HG03571 (cell line): Measurements from ENCODE around the gene GNAS.

Experiments
- ATAC-seq: cut with Tn5 transposase; IDR thresholded peaks from one replicate; pipeline ENCODE4 v1.9.1; 2021; ENCODE audit not compliant: unreplicated experiment

The GNAS gene

DNA sequence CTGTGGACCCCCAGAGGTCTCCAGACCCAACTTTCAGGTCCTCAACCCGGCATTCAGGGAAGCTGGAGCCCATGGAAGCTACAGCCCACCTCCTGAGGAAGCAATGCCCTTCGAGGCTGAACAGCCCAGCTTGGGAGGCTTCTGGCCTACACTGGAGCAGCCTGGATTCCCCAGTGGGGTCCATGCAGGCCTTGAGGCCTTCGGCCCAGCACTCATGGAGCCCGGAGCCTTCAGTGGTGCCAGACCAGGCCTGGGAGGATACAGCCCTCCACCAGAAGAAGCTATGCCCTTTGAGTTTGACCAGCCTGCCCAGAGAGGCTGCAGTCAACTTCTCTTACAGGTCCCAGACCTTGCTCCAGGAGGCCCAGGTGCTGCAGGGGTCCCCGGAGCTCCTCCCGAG is 950 bp downstream of the GNAS start:
- no peak for ATAC-seq

DNA sequence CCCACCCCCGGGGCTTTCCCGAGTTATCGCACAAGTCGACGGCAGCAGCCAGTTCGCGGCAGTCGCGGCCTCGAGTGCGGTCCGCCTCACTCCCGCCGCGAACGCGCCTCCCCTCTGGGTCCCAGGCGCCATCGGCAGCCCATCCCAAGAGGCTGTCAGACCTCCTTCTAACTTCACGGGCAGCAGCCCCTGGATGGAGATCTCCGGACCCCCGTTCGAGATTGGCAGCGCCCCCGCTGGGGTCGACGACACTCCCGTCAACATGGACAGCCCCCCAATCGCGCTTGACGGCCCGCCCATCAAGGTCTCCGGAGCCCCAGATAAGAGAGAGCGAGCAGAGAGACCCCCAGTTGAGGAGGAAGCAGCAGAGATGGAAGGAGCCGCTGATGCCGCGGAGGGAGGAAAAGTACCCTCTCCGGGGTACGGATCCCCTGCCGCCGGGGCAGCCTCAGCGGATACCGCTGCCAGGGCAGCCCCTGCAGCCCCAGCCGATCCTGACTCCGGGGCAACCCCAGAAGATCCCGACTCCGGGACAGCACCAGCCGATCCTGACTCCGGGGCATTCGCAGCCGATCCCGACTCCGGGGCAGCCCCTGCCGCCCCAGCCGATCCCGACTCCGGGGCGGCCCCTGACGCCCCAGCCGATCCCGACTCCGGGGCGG is 1.6 kb downstream of the GNAS start:
- no peak for ATAC-seq

DNA sequence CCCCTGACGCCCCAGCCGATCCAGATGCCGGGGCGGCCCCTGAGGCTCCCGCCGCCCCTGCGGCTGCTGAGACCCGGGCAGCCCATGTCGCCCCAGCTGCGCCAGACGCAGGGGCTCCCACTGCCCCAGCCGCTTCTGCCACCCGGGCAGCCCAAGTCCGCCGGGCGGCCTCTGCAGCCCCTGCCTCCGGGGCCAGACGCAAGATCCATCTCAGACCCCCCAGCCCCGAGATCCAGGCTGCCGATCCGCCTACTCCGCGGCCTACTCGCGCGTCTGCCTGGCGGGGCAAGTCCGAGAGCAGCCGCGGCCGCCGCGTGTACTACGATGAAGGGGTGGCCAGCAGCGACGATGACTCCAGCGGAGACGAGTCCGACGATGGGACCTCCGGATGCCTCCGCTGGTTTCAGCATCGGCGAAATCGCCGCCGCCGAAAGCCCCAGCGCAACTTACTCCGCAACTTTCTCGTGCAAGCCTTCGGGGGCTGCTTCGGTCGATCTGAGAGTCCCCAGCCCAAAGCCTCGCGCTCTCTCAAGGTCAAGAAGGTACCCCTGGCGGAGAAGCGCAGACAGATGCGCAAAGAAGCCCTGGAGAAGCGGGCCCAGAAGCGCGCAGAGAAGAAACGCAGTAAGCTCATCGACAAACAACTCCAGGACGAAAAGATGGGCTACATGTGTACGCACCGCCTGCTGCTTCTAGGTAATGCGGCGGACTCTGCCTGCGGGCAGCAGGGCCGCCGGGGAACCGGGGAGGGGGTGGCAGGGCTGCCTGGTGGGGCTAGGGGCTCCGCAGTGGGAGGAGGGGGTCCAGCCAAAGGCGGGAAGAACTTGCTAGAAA is 2.3 kb downstream of the GNAS start:
- no peak for ATAC-seq

DNA sequence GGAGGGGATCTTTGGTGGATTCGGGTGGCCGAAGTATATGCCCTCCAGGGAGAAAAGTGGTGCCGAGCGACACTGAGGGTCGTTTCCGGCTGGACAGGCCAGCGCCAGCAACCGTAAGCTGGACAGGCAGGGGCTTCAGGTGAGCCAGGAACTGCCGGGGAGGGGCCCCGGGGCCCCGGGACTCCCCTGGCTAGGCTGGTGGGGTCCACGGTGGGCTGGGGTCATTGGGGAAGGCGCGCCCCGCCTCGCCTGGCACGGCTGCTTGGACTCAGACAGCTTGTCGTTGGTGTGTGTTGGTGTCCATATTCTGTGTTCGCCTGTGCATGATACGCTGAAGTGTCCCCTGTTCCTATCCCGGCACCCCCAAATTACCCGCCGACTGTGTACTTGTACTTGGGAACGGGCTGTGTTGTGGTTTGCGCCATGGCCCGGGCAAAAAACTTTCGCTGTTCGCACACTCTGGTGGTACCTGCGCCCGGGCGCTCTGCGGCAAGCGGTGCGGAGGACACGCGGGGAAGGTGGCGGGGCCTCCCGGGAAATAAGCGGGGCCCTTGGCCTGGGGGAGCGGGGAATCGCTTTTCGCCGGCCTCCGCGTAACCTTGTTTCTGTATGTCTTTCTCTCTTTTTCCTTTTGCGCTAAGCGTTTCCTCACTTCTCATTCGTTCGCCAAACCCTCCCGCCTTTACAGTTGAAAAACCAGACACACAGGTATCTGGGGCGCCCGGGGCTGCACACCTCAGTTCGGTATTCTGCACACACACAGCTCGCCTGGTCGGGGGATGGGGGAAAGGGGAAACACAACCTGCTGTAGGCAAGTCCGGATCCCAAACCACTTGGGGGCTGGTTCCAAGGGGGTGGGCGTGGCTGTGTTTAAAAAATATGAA is 3.2 kb downstream of the GNAS start:
- no peak for ATAC-seq

DNA sequence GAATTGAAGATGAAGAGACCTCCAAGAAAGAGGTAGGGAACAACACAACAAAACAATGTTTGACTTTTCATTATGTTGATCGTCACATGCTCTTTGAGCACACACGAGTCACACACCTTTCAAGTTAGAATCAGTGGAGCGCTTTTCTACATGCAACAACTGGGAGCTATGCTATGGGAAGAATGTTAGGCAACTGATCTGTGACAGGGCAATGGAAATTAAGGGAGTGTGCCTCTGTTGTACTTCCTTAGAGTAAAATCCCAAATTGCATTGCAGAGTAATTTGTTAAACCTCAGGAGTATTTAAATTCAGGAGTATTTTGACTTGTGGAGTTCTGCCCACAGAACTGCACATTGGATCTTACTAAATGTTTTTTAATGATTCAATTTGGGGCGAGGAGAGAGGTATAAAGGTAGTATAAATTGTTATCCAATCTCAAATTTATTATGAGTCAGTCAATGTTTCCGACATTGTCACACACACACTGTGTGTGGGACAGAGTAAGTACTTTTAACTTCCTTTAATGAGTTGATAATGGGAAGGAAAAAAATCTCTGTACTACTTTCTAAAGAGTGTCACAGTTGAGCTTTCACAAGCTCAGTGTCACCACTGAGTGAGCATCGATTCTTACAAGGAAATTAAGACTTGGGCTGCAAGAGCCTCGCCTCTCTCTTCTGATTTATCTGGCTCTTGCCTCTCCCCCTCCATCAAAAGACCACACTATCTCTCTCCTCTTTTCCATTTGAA is 10.7 kb downstream of the GNAS start:
- ATAC-seq: no peak

DNA sequence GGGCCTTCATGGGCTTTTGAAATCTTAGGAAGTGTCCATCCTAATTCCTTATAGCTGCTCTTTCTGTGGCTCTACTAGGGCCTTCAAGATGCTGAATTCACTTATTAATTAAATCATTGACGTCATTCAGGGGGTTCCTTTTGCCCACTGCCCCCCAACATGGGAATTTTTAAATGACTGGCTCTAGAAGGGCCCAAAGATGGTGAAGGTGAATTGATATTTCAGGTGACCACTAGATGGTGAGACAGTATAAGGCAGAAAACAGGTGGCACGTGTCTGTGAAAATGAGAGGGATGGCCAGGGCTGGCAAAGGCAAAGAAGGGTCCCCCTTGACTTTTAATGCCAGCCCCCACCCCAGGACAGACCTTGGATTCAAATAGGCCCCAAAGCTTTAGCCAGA is 11.8 kb downstream of the GNAS start:
- ATAC-seq: no peak

DNA sequence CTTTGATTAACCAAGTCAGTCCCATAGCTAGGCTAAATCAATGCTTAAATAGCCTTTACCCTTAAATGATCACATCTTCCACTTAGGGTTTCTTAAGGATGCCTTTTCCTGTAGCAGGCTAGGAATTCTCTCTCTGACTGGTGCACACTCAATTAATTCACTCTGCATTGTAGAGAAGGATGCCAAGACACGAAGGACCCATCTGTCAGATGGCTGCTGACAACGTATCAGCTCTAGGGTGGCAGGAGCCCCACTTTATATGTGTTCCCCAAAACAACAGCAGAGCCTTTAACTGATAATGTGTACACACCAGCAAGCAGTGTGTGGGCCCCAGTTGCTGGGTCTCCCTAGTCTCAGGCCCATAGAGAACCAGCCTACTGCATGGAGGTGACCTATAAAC is 13.3 kb downstream of the GNAS start:
- no peak for ATAC-seq

DNA sequence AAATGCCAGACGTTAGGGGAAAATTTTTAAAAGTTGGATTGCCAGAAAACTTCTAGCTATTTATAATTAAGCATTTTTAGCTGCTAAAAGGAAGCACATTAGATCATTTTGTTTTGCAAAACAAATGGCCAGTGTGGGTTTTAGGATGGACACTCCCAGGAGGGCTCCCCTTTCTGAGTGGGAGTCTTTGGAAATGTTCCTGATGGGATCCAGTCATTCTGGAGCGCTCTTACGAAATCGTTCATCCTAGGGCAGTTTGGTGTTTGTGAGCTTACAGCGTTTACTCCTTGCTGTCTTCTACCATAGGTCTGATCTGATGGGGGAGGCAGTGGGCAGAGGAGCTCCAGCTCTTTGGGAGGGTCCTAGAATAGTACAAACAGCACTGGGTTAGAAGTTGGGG is 14.7 kb downstream of the GNAS start:
- no peak for ATAC-seq

DNA sequence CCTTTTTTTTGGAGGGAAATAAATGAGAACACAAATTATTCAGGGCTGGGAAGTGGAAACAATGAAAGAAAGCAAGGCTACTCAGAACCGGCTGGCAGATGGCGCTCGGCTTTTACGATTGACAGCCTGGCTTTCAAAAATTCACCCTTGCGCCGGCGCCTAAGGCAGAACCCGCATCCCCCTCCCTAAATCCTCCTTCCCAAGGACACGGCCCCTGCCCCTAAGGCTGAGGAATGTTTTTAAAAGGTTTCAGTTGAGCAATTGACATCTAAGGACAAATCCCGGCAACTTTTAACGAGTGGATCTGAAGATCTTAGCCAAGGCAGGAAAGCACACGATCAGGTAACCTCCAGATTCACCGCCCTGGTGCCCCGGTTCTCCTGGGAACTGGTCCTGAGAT is 16.3 kb downstream of the GNAS start:
- ATAC-seq: no peak

DNA sequence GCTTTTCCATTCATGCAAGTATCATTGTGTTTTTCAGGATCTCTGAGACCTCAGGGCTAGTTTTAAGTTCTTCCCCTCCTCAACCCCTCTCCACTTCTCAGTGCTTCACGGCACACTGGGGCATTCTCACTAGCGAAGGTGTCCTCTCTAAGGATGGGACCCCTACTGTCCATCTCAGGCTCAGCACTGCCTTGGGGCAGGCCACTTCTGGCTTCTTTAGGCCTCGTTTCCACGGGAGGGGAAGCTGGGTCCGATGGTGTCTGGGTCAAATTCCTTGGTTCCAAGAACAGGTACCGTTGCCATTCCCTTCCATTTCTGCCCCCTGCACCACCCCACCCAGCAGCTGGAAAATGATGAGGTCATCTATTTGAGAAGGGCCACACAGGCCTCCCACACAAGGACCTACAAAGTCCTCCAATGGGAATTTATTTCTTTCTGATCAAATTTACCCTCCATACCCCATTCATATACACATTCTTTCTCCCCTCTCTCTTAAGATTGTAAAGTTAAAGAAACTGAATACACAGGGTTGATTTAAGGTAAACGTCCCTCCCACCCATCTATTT is 17.2 kb downstream of the GNAS start:
- no peak for ATAC-seq

DNA sequence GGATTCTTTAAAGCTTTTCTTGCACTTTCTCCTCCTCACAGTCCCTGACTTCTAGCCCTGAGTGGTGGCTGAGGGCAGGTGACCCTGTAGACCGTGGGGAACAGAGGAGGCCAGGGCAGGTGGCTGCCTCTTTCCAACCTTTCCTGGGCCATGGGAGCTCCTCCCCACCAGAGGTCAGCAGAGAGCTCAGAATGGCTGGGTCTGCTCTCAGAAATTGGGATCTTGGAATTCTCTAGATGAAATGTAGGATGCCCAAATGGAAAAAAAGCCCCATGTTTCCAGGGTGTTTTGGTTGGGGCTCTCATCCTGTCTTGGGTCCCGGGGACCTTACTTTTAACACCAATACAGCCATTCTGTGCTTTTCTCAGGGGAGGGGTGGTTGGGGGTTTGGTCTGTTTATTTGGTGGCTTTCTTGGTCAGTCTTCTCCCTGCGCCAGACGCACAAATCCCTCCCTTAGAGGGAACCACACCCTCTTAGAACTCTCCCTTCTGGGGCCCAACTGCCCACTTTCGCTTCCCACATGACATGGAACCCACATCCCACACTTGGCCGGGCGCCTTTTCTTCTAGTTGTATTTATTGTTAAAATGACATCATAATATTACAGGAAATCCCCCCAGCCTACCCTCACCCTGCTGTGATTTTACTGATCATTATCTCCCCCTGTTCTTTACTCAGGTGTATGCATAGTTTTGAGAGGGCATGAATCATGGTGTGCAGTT is 17.9 kb downstream of the GNAS start:
- no peak for ATAC-seq

DNA sequence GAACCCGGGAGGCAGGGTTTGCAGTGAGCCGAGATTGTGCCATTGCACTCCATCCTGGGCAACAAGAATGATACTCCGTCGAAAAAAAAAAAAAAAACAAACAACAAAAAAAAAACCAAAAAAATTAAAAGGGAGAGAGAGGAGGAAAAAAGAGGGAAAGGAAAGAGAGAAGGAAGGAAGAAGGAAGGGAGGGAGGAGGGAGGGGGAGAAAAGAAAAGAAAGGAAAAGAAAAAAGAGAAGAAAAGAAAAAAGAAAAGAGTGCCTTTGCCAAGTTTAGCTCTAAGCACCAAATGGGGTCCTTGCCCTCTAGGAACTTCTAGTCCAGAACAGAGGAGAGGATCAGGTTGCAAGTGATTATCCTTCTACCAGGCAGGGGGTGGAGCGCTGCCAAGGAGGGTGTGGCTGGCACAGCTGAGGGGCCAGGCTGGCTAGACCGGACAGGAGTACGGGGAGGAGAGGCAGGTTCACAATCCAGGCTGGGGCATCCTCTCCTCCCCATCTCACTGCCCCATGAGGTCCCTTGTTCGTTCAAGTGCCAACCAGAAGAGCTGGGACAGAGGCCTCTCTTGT is 19.1 kb downstream of the GNAS start:
- no peak for ATAC-seq

DNA sequence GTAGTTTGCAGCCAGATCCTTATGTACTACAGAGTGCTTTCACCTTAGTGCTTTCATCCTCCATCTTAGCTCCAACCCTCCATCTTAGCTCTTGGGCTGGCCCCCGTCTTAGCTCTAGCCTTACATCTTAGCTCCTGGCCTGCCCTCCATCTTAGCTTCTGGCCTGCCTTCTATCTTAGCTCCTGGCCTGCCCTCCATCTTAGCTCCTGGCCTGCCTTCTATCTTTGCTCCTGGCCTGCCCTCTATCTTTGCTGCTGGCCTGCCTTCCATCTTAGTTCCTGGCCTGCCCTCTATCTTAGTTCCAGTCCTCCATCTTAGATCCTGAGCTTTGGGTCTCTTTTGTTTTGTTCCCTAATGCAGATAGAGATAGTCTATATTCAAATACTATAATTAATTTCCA is 22.0 kb downstream of the GNAS start:
- ATAC-seq: no peak

DNA sequence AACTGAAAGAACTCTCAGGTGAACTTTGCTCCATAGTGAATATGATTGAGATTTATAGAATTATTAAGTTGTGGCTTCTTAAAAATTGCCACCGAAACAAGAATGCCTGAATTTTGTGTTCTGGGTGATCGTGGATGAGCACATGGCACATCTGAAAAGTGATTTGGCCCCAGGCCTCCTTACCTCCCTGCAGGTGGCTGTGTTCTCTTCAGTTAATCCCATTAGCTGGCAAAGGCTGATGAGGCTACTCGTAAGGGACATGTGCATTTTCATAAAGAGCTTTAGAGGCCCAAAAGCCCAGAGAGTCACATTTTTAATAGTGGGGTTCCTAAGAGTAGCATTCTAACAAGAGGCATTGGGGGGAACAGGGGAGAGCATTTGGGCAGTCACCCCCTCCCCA is 22.6 kb downstream of the GNAS start:
- ATAC-seq: no peak

DNA sequence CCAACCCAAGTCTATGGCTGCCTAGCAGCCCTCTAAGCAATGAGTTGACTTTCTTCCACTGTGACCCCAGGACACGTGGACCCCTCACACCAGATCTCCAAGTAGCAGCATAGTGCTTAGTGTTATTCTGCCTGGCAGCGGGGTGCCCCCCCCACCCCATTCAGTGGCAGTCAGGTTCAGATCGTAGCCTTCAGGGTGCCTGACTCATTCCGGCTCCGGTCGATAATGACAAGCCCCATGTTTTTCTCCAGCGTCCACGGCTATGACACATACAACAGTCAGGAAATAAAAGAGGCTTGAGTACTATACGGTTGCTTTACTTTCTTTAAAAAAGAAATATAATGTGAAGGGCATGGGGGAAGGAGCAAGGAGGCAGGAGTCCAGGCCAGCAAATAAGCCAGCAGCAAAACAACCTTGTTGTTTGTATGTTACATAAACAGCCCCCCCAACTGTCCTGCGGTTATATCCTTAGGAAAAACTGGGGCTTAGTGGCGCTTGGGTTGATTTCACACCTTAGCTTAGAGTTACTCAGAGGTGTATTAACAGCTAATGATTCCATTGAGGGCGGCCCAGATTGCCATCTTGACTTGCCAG is 23.1 kb downstream of the GNAS start:
- no peak for ATAC-seq

DNA sequence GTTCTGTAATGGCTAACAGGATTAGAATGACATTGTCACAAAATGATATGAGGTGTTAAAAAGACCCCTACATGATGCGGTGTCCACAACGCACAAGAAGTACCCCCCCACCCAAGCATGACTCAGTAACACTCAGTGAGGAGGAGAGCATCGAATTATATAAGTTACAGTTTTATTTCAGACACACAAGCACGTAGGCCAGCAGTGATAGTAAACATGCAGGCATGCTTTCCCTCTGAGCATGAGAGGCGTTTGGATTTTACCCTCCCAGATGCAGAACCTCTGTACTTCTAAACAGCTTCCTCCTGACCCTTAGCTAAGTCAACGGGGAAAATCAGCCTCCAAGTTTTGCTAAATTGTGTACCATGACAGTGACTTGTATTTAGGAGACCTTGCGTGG is 23.9 kb downstream of the GNAS start:
- no peak for ATAC-seq

DNA sequence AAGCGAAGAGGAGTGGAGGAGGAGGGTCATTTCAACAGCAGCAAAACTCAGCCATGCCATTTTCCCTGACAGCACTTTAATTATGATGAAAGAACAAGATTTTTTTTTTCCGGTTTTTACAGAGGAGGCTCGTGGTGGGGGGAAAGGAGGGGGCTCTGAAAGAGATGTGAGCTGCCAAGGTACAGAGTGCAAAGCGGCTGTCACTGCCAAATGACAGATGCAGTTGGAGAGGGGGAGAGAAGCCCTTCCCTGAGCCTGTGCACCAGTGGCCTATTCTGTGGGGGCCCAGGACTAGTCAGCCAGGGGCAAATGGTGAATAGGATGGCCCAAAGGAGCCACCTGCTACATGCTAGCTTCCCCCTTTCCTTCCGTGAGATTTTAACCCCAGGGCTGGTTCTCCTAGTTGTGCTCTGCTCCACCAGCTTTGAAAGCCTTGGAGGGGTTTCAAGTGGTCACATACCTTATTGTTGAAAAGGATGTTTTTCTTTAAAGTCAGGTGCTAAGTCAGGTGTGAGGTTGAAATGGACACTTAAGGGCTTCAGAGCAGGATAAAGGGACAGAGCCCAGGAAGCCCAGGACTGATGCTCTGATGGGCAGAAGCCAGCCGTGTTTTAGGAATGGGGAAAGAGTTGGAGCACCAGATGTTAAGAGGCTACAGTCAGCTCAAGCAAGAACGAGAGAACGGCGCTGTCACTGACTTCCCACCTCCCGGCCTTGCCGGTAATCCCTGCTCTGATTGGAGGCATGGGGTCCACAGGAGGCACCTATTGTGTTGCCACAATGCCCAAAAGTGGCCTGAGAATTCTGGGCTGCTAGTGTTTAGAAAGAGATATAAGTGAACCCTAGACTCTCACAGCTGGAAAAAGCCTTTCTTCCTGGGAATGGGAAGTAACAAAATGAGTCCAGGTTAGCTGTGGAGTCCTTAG is 24.8 kb downstream of the GNAS start:
- no peak for ATAC-seq

DNA sequence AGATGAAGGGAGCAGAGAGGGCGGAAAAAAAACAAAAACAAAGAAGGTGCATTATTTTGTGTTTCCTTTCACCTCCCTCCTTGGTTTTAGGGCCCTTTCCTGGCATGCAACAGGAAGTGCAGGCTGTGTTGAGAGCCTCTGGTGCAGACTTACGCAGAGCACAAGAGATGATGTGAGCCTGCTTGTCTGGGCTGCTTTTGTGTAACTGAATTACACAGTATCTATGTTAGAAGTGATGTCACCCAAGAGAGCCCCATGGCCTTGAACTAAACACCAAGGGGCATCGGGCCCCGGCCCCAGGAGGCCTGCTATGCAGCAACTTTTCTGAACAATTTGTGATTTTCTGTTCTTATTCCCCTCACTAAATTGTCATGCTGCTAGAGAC is 25.5 kb downstream of the GNAS start:
- no peak for ATAC-seq
